NT2/D1 (cell line): ENCODE measurements around the gene ADAMTS19.

Experiments
- SUZ12 ChIP-seq: IDR thresholded peaks from 2 replicates; pipeline ENCODE4 v1.6.1; 2011; ENCODE audit not compliant: insufficient read length, insufficient read depth; ENCODE audit errors: extremely low read depth
- YY1 ChIP-seq: IDR thresholded peaks from 2 replicates; pipeline ENCODE4 v1.6.1; 2011; ENCODE audit not compliant: insufficient read length, insufficient read depth
- ZNF274 ChIP-seq: IDR thresholded peaks from 2 replicates; pipeline ENCODE4 v1.6.1; 2011; ENCODE audit warnings: mild to moderate bottlenecking, low read depth, low read length

GRCh38 chr5:129541648-129542251 is 81.7 kb downstream of the ADAMTS19 start:
- TF ChIP-seq SUZ12 (no peak), ZNF274 (no peak), YY1 (no peak)
